CD4-positive, alpha-beta memory T cell (primary cell): ENCODE results near the gene LIN28B. TPM values are rescaled to one million over a fixed set of nuclear protein-coding genes. Genes with fewer than 3 reads are reported as not detected.

Source experiments
- CTCF ChIA-PET: fragments of 350-600 bp; sonication (Branson Sonifier 250); formaldehyde crosslinking; loops from one replicate; lab custom pipeline; 2021; ENCODE audit warnings: inconsistent platforms; ENCODE audit not compliant: partially characterized antibody; lab: Charles Lee
- POLR2A ChIA-PET: fragments of 350-600 bp; sonication (Branson Sonifier 250); formaldehyde crosslinking; loops from one replicate; lab custom pipeline; 2021; ENCODE audit not compliant: partially characterized antibody; lab: Charles Lee
- DNase-seq, 5 donors: peaks; one replicate each; pipeline versions ENCODE4 v3.0.0 to v3.0.0-alpha.2; 2020 to 2022; ENCODE audit warnings: mixed read lengths in 1 of 5
- H3K27ac ChIP-seq: one replicate; pipeline ENCODE4 v1.7.0; 2013; ENCODE audit warnings: low read depth, low read length
- H3K27me3 ChIP-seq: 2 replicates; pipeline ENCODE4 v1.7.0; 2013; ENCODE audit warnings: mild to moderate bottlenecking, low read length, moderate library complexity; ENCODE audit not compliant: insufficient read depth
- H3K36me3 ChIP-seq: 2 replicates; pipeline ENCODE4 v1.7.0; 2013; ENCODE audit warnings: mild to moderate bottlenecking, low read length, moderate library complexity; ENCODE audit not compliant: insufficient read depth
- H3K4me1 ChIP-seq: 2 replicates; pipeline ENCODE4 v1.7.0; 2013; ENCODE audit warnings: mild to moderate bottlenecking, low read length, moderate library complexity; ENCODE audit not compliant: insufficient read depth
- H3K4me3 ChIP-seq, 2 donors: one replicate each; pipeline ENCODE4 v1.7.0; 2013; ENCODE audit warnings: low read length in 2 of 2, mild to moderate bottlenecking in 1 of 2
- H3K9me3 ChIP-seq, 2 donors: one replicate each; pipeline ENCODE4 v1.7.0; 2013; ENCODE audit warnings: low read length in 2 of 2, control low read depth in 1 of 2; ENCODE audit not compliant: control insufficient read depth in 1 of 2
- H3K27ac Mint-ChIP-seq, 7 donors: one replicate each; pipeline ENCODE4 v1.8.0; 2020 to 2021; ENCODE audit warnings: mixed read lengths in 7 of 7, mild to moderate bottlenecking in 6 of 7, inconsistent platforms in 3 of 7, moderate library complexity in 3 of 7
- H3K27me3 Mint-ChIP-seq, 2 donors: one replicate each; pipeline ENCODE4 v1.8.0; 2020 to 2021; ENCODE audit warnings: mixed read lengths in 2 of 2
- H3K36me3 Mint-ChIP-seq, 2 donors: one replicate each; pipeline ENCODE4 v1.8.0; 2020 to 2021; ENCODE audit warnings: mixed read lengths in 2 of 2, inconsistent platforms in 1 of 2, mild to moderate bottlenecking in 1 of 2
- H3K4me1 Mint-ChIP-seq, 4 donors: one replicate each; pipeline ENCODE4 v1.8.0; 2020 to 2021; ENCODE audit warnings: mixed read lengths in 4 of 4, mild to moderate bottlenecking in 1 of 4
- H3K4me3 Mint-ChIP-seq, 8 donors: one replicate each; pipeline ENCODE4 v1.8.0; 2020 to 2021; ENCODE audit warnings: mixed read lengths in 8 of 8, mild to moderate bottlenecking in 7 of 8, moderate library complexity in 6 of 8, inconsistent platforms in 3 of 8
- H3K9me3 Mint-ChIP-seq, 8 donors: one replicate each; pipeline ENCODE4 v1.8.0; 2020 to 2021; ENCODE audit warnings: mixed read lengths in 8 of 8, mild to moderate bottlenecking in 5 of 8, inconsistent platforms in 3 of 8, moderate library complexity in 1 of 8
- intact Hi-C: fragments of 100-400 bp; cut with micrococcal nuclease; formaldehyde crosslinking; loops from one replicate; pipeline ENCODE4 v1.15.1; 2023
- polyA plus RNA-seq, 2 donors: library from polyadenylated mRNA; unstranded; fragments of 300-500 nt; fragmentation: Illumina TruSeq; gene quantifications; one replicate each; pipeline ENCODE4 v1.2.3, GENCODE V29; 2021
- total RNA-seq, 2 experiments: library from RNA; stranded (reverse); gene quantifications; one replicate each; pipeline ENCODE4 v1.2.3, GENCODE V29; 2021

LIN28B gene
- total and polyA plus RNA-seq, 4 experiments from 2014 or later, result not detected

DNA sequence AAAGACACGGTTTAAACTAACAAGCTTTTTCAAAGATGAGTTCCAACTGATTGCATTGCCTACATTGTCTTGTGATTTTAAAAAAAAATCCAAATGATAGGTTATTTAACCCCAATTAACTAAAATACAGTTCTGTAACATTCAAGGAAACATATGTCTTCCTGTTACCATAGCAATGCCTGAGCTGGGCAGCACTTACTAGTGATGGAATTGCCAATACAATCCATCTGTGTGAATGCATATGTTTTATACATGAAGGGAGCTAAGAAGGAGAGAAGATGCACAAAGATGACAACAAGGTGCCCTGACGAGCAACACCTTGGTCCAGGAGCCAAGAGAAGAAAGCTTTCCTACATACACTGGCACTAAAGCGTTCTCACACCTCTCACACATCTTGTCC is 154.2 kb downstream of the LIN28B start:
- H3K4me3 Mint-ChIP-seq, result no peak overlapping the region
- H3K4me1 Mint-ChIP-seq, result no peaks in the 10 kb centered on the region
- H3K27me3 ChIP-seq, result no peaks in the 10 kb centered on the region
- DNase-seq, result no peak
- intact Hi-C loops, result no loop called here
- H3K36me3 Mint-ChIP-seq, result no peaks in the 10 kb centered on the region
- H3K9me3 Mint-ChIP-seq, result no peaks in the 10 kb centered on the region
- H3K9me3 ChIP-seq, result no peaks in the 10 kb centered on the region
- no peak overlapping the region for H3K27ac ChIP-seq
- ChIA-PET CTCF (no interaction called here), POLR2A (no interaction called here)
- no peaks in the 10 kb centered on the region for H3K36me3 ChIP-seq
- H3K27me3 Mint-ChIP-seq, result peaks cover 6 to 8% of the 10 kb centered on the region in 2 donors
- no peaks in the 10 kb centered on the region for H3K4me1 ChIP-seq
- H3K27ac Mint-ChIP-seq, result no peak overlapping the region
- no peak overlapping the region for H3K4me3 ChIP-seq

DNA sequence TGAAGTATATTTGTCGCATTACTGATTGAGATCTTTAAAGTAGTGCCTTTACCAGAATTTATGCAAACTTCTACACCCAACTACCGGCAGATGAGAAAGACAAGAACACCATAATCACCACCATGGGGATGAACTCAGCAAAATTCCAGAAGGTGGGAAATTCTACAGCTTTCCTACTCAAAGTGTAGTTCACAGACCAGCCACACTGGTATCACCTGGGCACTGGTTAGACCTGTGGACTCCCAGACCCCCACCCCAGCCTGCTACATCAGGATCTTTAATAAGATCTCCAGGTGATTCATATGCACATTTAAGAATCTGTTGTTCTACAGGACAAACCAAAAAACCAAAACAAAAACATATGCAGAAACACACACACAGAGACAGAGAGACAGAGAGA is 155.0 kb downstream of the LIN28B start:
- POLR2A ChIA-PET, result no interaction called here
- Mint-ChIP-seq H3K4me1 (no peaks in the 10 kb centered on the region), H3K27me3 (peaks cover 6 to 11% of the 10 kb centered on the region in 2 donors), H3K27ac (no peak overlapping the region), H3K36me3 (no peaks in the 10 kb centered on the region), H3K4me3 (no peak overlapping the region), H3K9me3 (no peaks in the 10 kb centered on the region)
- Histone ChIP-seq H3K9me3 (no peaks in the 10 kb centered on the region), H3K4me3 (no peak overlapping the region), H3K27me3 (no peaks in the 10 kb centered on the region), H3K27ac (no peak overlapping the region), H3K36me3 (no peaks in the 10 kb centered on the region), H3K4me1 (no peaks in the 10 kb centered on the region)
- intact Hi-C loops, result no loop called here
- CTCF ChIA-PET, result no interaction called here
- no peak for DNase-seq

DNA sequence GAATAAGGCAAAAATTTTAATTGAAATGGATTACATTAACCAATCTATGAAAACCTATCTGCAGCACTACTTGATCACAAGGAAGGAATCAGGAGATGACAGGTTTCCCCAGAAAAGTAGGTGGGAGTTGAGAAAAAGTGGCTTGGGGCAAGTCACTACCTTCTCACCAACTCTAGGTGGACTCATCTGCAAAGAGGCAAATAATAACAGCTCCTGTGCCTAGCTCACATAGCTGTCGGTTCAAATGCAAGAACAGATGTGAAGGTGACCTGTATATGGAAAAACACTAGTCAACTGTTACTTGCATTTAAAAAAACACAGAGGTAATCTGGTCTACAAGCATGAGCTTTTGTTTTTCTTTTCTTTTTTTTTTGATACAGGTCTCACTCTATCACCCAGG is 155.7 kb downstream of the LIN28B start:
- no peak overlapping the region for H3K4me3 Mint-ChIP-seq
- ChIA-PET POLR2A (no interaction called here), CTCF (no interaction called here)
- intact Hi-C loops, result no loop called here
- Histone ChIP-seq H3K9me3 (no peaks in the 10 kb centered on the region), H3K27ac (no peak overlapping the region), H3K4me3 (no peak overlapping the region), H3K4me1 (no peaks in the 10 kb centered on the region), H3K36me3 (no peaks in the 10 kb centered on the region), H3K27me3 (no peaks in the 10 kb centered on the region)
- H3K36me3 Mint-ChIP-seq, result no peaks in the 10 kb centered on the region
- H3K9me3 Mint-ChIP-seq, result no peaks in the 10 kb centered on the region
- peaks cover 6 to 12% of the 10 kb centered on the region in 2 donors for H3K27me3 Mint-ChIP-seq
- H3K27ac Mint-ChIP-seq, result no peak overlapping the region
- DNase-seq, result no peak
- H3K4me1 Mint-ChIP-seq, result no peaks in the 10 kb centered on the region

GRCh38 chr6:105113422-105113821 is 156.5 kb downstream of the LIN28B start:
- Histone ChIP-seq H3K27me3 (no peaks in the 10 kb centered on the region), H3K27ac (no peak overlapping the region), H3K36me3 (no peaks in the 10 kb centered on the region), H3K9me3 (no peaks in the 10 kb centered on the region), H3K4me1 (no peaks in the 10 kb centered on the region), H3K4me3 (no peak overlapping the region)
- no peak overlapping the region for H3K27ac Mint-ChIP-seq
- no peak for DNase-seq
- ChIA-PET CTCF (interaction anchor here (1.1 kb wide), 1 partner anchor 25 kb away, joined by 5 read pairs; no protein-coding TSS in a partner anchor), POLR2A (no interaction called here)
- no peaks in the 10 kb centered on the region for H3K4me1 Mint-ChIP-seq
- H3K4me3 Mint-ChIP-seq, result no peak overlapping the region
- peaks cover 6 to 12% of the 10 kb centered on the region in 2 donors for H3K27me3 Mint-ChIP-seq
- no peaks in the 10 kb centered on the region for H3K36me3 Mint-ChIP-seq
- intact Hi-C loops, result no loop called here
- no peaks in the 10 kb centered on the region for H3K9me3 Mint-ChIP-seq

DNA sequence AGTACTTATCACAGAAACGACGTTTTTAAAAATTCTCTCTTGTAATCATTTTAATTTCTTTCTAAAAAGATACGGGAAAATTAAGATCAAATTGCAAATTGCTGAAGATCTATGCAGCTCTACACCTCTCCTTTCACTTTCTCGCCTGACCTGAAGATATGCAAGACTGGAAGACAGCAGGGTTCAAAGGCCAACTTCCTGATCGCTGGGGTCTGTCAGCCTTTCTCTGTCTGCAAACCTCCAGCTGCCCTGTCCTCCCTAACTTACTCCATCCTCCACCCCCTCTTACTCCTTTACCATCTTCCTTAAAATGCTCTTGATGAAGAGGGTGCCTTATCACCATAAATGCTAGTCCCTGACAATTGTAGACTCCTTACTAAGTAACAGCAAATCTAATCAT is 159.2 kb downstream of the LIN28B start:
- no peaks in the 10 kb centered on the region for H3K36me3 ChIP-seq
- intact Hi-C loops, result no loop called here
- H3K27ac ChIP-seq, result no peak overlapping the region
- no peak for DNase-seq
- Mint-ChIP-seq H3K9me3 (no peaks in the 10 kb centered on the region), H3K4me3 (no peak overlapping the region), H3K27me3 (peaks cover 8 to 11% of the 10 kb centered on the region in 2 donors), H3K4me1 (no peaks in the 10 kb centered on the region), H3K36me3 (no peaks in the 10 kb centered on the region), H3K27ac (no peak overlapping the region)
- no peaks in the 10 kb centered on the region for H3K27me3 ChIP-seq
- H3K4me3 ChIP-seq, result no peak overlapping the region
- ChIA-PET CTCF (interaction anchor here (1.1 kb wide), 1 partner anchor 27 kb away, joined by 9 read pairs; no protein-coding TSS in a partner anchor), POLR2A (no interaction called here)
- no peaks in the 10 kb centered on the region for H3K9me3 ChIP-seq
- no peaks in the 10 kb centered on the region for H3K4me1 ChIP-seq

DNA sequence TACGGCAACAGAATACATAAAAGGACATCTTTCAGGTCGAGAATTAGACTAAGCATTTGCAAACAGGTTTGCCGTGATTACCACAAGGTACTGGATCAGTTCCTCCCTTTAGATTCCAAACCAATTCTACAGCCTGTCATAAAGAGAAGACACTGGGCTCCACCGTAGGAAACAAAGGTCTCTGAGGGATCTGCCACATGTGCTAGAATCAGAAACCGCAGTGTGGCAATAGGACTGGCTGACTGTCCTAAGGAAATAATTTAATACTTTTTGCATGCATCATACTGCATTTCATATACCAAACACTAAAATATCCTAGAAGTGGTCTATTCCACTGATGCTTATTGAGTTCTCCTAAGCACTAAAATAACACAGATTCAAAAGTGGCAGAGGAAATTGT is 163.7 kb downstream of the LIN28B start:
- intact Hi-C loops, result no loop called here
- Mint-ChIP-seq H3K4me1 (no peaks in the 10 kb centered on the region), H3K27me3 (peaks cover 4 to 13% of the 10 kb centered on the region in 2 donors), H3K4me3 (no peak overlapping the region), H3K9me3 (peaks cover 0 to 2% (median 0%) of the 10 kb centered on the region in 8 donors), H3K27ac (no peak overlapping the region), H3K36me3 (no peaks in the 10 kb centered on the region)
- Histone ChIP-seq H3K36me3 (no peaks in the 10 kb centered on the region), H3K27ac (no peak overlapping the region), H3K4me3 (no peak overlapping the region), H3K27me3 (no peaks in the 10 kb centered on the region), H3K9me3 (no peaks in the 10 kb centered on the region), H3K4me1 (no peaks in the 10 kb centered on the region)
- DNase-seq, result no peak
- POLR2A ChIA-PET, result no interaction called here
- CTCF ChIA-PET, result no interaction called here

- intact Hi-C loops, result no loop called here
- no peak for DNase-seq
- Histone ChIP-seq H3K4me1 (no peaks in the 10 kb centered on the region), H3K4me3 (no peak overlapping the region), H3K27ac (no peak overlapping the region), H3K36me3 (no peaks in the 10 kb centered on the region), H3K9me3 (no peaks in the 10 kb centered on the region), H3K27me3 (no peaks in the 10 kb centered on the region)
- Mint-ChIP-seq H3K27ac (no peak overlapping the region), H3K27me3 (peaks cover 4 to 9% of the 10 kb centered on the region in 2 donors), H3K4me1 (no peaks in the 10 kb centered on the region), H3K36me3 (no peaks in the 10 kb centered on the region), H3K4me3 (no peak overlapping the region), H3K9me3 (peaks cover 0 to 2% (median 0%) of the 10 kb centered on the region in 8 donors)
- POLR2A ChIA-PET, result no interaction called here
- CTCF ChIA-PET, result no interaction called here
Observed at GRCh38 chr6:105121981-105122380, 165.1 kb downstream of the LIN28B start.

- POLR2A ChIA-PET, result no interaction called here
- Histone ChIP-seq H3K4me3 (no peak overlapping the region), H3K9me3 (no peaks in the 10 kb centered on the region), H3K4me1 (no peaks in the 10 kb centered on the region), H3K27ac (no peak overlapping the region), H3K36me3 (no peaks in the 10 kb centered on the region), H3K27me3 (no peaks in the 10 kb centered on the region)
- Mint-ChIP-seq H3K36me3 (no peaks in the 10 kb centered on the region), H3K4me3 (no peak overlapping the region), H3K4me1 (no peaks in the 10 kb centered on the region), H3K27ac (no peak overlapping the region), H3K9me3 (peaks cover 0 to 2% (median 0%) of the 10 kb centered on the region in 8 donors), H3K27me3 (peaks cover 4 to 7% of the 10 kb centered on the region in 2 donors)
- no peak for DNase-seq
- intact Hi-C loops, result no loop called here
- CTCF ChIA-PET, result no interaction called here
Observed at GRCh38 chr6:105122717-105123116, 165.8 kb downstream of the LIN28B start.
